GM23338 (cell line): ENCODE data around the gene APP. TPM values are rescaled to one million over a fixed set of nuclear protein-coding genes. Genes with fewer than 3 reads are reported as not detected.

Experiments used
- ATAC-seq: fragments of 200-7000 bp; cut with Tn5 transposase; 3 replicates; pipeline ENCODE4 v1.9.1; 2020
- DNase-seq: peaks from one replicate; pipeline ENCODE4 v3.0.0-alpha.2; 2015; ENCODE audit warnings: low spot score
- H2AFZ ChIP-seq: fragments of 200-600 bp; sonication (generic); 2 replicates; pipeline ENCODE4 v1.8.0; 2016; ENCODE audit warnings: antibody characterized with exemption, mild to moderate bottlenecking, moderate library complexity
- H3F3A ChIP-seq: fragments of 200-600 bp; sonication (generic); replicated peaks from 2 replicates; pipeline ENCODE4 v1.8.0; 2017; ENCODE audit warnings: antibody characterized with exemption, mixed run types, low read depth
- H3K27ac ChIP-seq: fragments of 200-600 bp; sonication (generic); 2 replicates; pipeline ENCODE4 v1.6.1; 2016; ENCODE audit warnings: low read depth
- H3K27me3 ChIP-seq: fragments of 200-600 bp; sonication (generic); 2 replicates; pipeline ENCODE4 v1.8.0; 2016; ENCODE audit warnings: mild to moderate bottlenecking, mixed run types, moderate library complexity; ENCODE audit not compliant: insufficient read depth
- H3K36me3 ChIP-seq: fragments of 200-600 bp; sonication (generic); 2 replicates; pipeline ENCODE4 v1.8.0; 2016; ENCODE audit warnings: mild to moderate bottlenecking; ENCODE audit not compliant: insufficient read depth
- H3K4me1 ChIP-seq: fragments of 200-600 bp; sonication (generic); 2 replicates; pipeline ENCODE4 v1.8.0; 2016; ENCODE audit warnings: mild to moderate bottlenecking, moderate library complexity; ENCODE audit not compliant: insufficient read depth
- H3K4me2 ChIP-seq: fragments of 200-600 bp; sonication (generic); 2 replicates; pipeline ENCODE4 v1.7.1; 2017; ENCODE audit warnings: mixed run types
- H3K4me3 ChIP-seq: fragments of 200-600 bp; sonication (generic); 2 replicates; pipeline ENCODE4 v1.6.1; 2016; ENCODE audit warnings: mixed run types
- H3K79me2 ChIP-seq: fragments of 200-600 bp; sonication (generic); replicated peaks from 2 replicates; pipeline ENCODE4 v1.8.0; 2017; ENCODE audit warnings: mild to moderate bottlenecking; ENCODE audit not compliant: insufficient read depth
- H3K9me2 ChIP-seq: fragments of 200-600 bp; sonication (generic); 2 replicates; pipeline ENCODE4 v1.8.0; 2017; ENCODE audit not compliant: insufficient read depth
- H4K20me1 ChIP-seq: fragments of 200-600 bp; sonication (generic); replicated peaks from 2 replicates; pipeline ENCODE4 v1.8.0; 2017; ENCODE audit warnings: mild to moderate bottlenecking; ENCODE audit not compliant: insufficient read depth
- H3K27ac Mint-ChIP-seq: 2 replicates; pipeline ENCODE4 v1.8.0; 2020; ENCODE audit warnings: inconsistent platforms, mild to moderate bottlenecking, moderate library complexity, mixed read lengths
- H3K27me3 Mint-ChIP-seq: 3 replicates; pipeline ENCODE4 v1.8.0; 2022; ENCODE audit warnings: low read depth, mild to moderate bottlenecking, moderate library complexity, mixed read lengths, inconsistent platforms; ENCODE audit not compliant: insufficient read depth, poor library complexity
- H3K36me3 Mint-ChIP-seq: 3 replicates; pipeline ENCODE4 v1.8.0; 2021; ENCODE audit warnings: low read depth, mild to moderate bottlenecking, inconsistent platforms, moderate library complexity, mixed read lengths
- H3K4me1 Mint-ChIP-seq: 3 replicates; pipeline ENCODE4 v1.8.0; 2020; ENCODE audit warnings: mild to moderate bottlenecking, inconsistent platforms, mixed read lengths
- H3K4me3 Mint-ChIP-seq: 3 replicates; pipeline ENCODE4 v1.8.0; 2021; ENCODE audit warnings: moderate library complexity, mild to moderate bottlenecking, inconsistent platforms, mixed read lengths
- H3K9me3 Mint-ChIP-seq: 3 replicates; pipeline ENCODE4 v1.8.0; 2020; ENCODE audit warnings: moderate library complexity, mild to moderate bottlenecking, inconsistent platforms, mixed read lengths
- CREB1 ChIP-seq: fragments of 250-450 bp; sonication (Bioruptor Pico); IDR thresholded peaks from 2 replicates; pipeline ENCODE4 v1.5.0; 2020; ENCODE audit warnings: low read depth, mild to moderate bottlenecking, moderate library complexity
- EZH2 ChIP-seq: fragments of 200-600 bp; sonication (generic); IDR thresholded peaks from one replicate; pipeline ENCODE4 v1.8.0; 2017; ENCODE audit warnings: antibody characterized with exemption, mild to moderate bottlenecking, low read depth; ENCODE audit not compliant: unreplicated experiment
- EZH2phosphoT487 ChIP-seq: fragments of 200-600 bp; sonication (generic); IDR thresholded peaks from one replicate; pipeline ENCODE4 v1.8.1; 2018; ENCODE audit warnings: antibody characterized with exemption; ENCODE audit not compliant: unreplicated experiment
- JUNB ChIP-seq: IDR thresholded peaks from one replicate; pipeline ENCODE4 v1.6.1; 2016; ENCODE audit warnings: antibody characterized with exemption; ENCODE audit not compliant: unreplicated experiment
- NANOG ChIP-seq: IDR thresholded peaks from 2 replicates; pipeline ENCODE4 v1.6.1; 2016; ENCODE audit warnings: antibody characterized with exemption, borderline replicate concordance
- POLR2AphosphoS5 ChIP-seq: IDR thresholded peaks from 2 replicates; pipeline ENCODE4 v1.6.1; 2016; ENCODE audit warnings: antibody characterized with exemption, low read depth
- STAT1 ChIP-seq: IDR thresholded peaks from one replicate; pipeline ENCODE4 v1.6.1; 2016; ENCODE audit warnings: antibody characterized with exemption; ENCODE audit not compliant: unreplicated experiment
- ZNF114 ChIP-seq: fragments of 250-450 bp; sonication (Bioruptor Pico); IDR thresholded peaks from 2 replicates; pipeline ENCODE4 v1.5.0; 2020; ENCODE audit warnings: mild to moderate bottlenecking, moderate library complexity
- ZNF331 ChIP-seq: fragments of 250-450 bp; sonication (Bioruptor Pico); IDR thresholded peaks from 2 replicates; pipeline ENCODE4 v1.5.0; 2020; ENCODE audit warnings: low read depth, mild to moderate bottlenecking, moderate library complexity
- polyA plus RNA-seq: library from polyadenylated mRNA; unstranded; fragments of >200 nt; fragmentation: Nextera tagmentation; extraction: Ambion mirVana; gene quantifications from 2 replicates; pipeline ENCODE4 v1.2.1, GENCODE V29; 2016
- total RNA-seq: library from RNA; depleted of rRNA; stranded (reverse); fragments of >200 nt; shearing (Covaris generic); gene quantifications from 2 replicates; pipeline ENCODE4 v1.2.3, GENCODE V29; 2014
- TF ChIP-seq, protein P1 (sequence below): IDR thresholded peaks from one replicate; pipeline ENCODE4 v1.6.1; 2018; ENCODE audit warnings: antibody characterized with exemption; ENCODE audit not compliant: unreplicated experiment
- TF ChIP-seq, protein P2 (sequence below): fragments of 250-450 bp; sonication (Bioruptor Pico); IDR thresholded peaks from 2 replicates; pipeline ENCODE4 v1.5.0; 2020; ENCODE audit warnings: mild to moderate bottlenecking, moderate library complexity
- TF ChIP-seq, protein P3 (sequence below): IDR thresholded peaks from 2 replicates; pipeline ENCODE4 v1.6.1; 2016; ENCODE audit warnings: antibody characterized with exemption
- TF ChIP-seq, protein P4 (sequence below), 2 experiments: fragments of 200-600 bp in 1 of 2; sonication (generic) in 1 of 2; conservative IDR thresholded peaks; 2 replicates each; pipeline versions ENCODE4 v1.5.1 to v1.6.1; 2016 to 2017; ENCODE audit warnings: antibody characterized with exemption in 2 of 2, low read depth in 2 of 2, mild to moderate bottlenecking in 2 of 2, moderate library complexity in 1 of 2

The APP gene
- total and polyA plus RNA-seq, 2 experiments from 2014 or later, result 69.4 to 444 TPM

DNA sequence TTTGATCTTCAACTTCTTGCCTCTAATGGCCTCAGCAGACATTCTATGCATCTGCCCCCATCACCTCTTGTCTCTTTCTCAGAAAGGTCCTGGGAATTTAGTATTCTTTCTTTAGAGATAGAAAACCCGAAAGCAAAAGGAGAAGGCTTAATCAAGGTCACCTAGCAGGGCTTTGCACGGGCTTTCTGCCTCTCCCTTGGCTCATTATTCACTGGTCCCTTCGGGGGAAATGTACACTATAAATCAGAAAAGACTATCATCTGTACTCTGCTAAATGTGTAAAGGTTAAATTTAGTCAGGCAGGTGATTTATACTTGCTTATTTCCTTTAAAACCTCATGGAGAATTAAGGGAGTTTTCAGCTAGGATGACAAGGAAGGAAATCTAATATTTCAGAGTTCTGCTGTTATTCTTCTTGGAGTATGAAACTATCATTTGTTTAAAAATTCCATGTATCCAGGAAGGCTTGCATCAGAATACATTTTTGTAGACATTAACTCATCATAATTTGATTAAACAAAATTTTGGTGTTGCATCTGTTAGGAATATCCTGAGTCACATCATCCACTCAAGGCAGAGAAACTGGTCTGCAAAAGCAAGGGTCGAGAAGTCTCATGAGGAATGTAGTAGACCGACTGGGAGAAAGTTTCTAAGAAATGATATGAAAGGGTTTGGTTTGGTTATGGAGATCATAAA, 311.2 kb downstream of the APP start:
- DNase-seq (no peak), ATAC-seq (no peak)
- Mint-ChIP-seq H3K4me1 (no peaks in the 10 kb centered on the region; the same call in 2 of the 3 replicates), H3K9me3 (no peaks in the 10 kb centered on the region), H3K27ac (no peak overlapping the region), H3K36me3 (no peaks in the 10 kb centered on the region), H3K4me3 (no peak overlapping the region), H3K27me3 (no peaks in the 10 kb centered on the region)
- Histone ChIP-seq H4K20me1 (no peaks in the 10 kb centered on the region), H3K4me1 (no peaks in the 10 kb centered on the region), H3K4me2 (no peak overlapping the region), H3K36me3 (no peaks in the 10 kb centered on the region), H3K27ac (no peak overlapping the region), H3F3A (no peaks in the 10 kb centered on the region), H2AFZ (no peak overlapping the region), H3K27me3 (no peaks in the 10 kb centered on the region), H3K4me3 (no peak overlapping the region), H3K79me2 (no peaks in the 10 kb centered on the region), H3K9me2 (no peaks in the 10 kb centered on the region)
- TF ChIP-seq, protein P1, sequence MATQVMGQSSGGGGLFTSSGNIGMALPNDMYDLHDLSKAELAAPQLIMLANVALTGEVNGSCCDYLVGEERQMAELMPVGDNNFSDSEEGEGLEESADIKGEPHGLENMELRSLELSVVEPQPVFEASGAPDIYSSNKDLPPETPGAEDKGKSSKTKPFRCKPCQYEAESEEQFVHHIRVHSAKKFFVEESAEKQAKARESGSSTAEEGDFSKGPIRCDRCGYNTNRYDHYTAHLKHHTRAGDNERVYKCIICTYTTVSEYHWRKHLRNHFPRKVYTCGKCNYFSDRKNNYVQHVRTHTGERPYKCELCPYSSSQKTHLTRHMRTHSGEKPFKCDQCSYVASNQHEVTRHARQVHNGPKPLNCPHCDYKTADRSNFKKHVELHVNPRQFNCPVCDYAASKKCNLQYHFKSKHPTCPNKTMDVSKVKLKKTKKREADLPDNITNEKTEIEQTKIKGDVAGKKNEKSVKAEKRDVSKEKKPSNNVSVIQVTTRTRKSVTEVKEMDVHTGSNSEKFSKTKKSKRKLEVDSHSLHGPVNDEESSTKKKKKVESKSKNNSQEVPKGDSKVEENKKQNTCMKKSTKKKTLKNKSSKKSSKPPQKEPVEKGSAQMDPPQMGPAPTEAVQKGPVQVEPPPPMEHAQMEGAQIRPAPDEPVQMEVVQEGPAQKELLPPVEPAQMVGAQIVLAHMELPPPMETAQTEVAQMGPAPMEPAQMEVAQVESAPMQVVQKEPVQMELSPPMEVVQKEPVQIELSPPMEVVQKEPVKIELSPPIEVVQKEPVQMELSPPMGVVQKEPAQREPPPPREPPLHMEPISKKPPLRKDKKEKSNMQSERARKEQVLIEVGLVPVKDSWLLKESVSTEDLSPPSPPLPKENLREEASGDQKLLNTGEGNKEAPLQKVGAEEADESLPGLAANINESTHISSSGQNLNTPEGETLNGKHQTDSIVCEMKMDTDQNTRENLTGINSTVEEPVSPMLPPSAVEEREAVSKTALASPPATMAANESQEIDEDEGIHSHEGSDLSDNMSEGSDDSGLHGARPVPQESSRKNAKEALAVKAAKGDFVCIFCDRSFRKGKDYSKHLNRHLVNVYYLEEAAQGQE, result no peak
- no peak for TF ChIP-seq CREB1 (CRISPR knock-in tag)
- no peak for TF ChIP-seq POLR2AphosphoS5
- no peak for TF ChIP-seq NANOG
- no peak for TF ChIP-seq JUNB
- no peak for TF ChIP-seq ZNF114 (CRISPR knock-in tag)
- TF ChIP-seq, protein P2, sequence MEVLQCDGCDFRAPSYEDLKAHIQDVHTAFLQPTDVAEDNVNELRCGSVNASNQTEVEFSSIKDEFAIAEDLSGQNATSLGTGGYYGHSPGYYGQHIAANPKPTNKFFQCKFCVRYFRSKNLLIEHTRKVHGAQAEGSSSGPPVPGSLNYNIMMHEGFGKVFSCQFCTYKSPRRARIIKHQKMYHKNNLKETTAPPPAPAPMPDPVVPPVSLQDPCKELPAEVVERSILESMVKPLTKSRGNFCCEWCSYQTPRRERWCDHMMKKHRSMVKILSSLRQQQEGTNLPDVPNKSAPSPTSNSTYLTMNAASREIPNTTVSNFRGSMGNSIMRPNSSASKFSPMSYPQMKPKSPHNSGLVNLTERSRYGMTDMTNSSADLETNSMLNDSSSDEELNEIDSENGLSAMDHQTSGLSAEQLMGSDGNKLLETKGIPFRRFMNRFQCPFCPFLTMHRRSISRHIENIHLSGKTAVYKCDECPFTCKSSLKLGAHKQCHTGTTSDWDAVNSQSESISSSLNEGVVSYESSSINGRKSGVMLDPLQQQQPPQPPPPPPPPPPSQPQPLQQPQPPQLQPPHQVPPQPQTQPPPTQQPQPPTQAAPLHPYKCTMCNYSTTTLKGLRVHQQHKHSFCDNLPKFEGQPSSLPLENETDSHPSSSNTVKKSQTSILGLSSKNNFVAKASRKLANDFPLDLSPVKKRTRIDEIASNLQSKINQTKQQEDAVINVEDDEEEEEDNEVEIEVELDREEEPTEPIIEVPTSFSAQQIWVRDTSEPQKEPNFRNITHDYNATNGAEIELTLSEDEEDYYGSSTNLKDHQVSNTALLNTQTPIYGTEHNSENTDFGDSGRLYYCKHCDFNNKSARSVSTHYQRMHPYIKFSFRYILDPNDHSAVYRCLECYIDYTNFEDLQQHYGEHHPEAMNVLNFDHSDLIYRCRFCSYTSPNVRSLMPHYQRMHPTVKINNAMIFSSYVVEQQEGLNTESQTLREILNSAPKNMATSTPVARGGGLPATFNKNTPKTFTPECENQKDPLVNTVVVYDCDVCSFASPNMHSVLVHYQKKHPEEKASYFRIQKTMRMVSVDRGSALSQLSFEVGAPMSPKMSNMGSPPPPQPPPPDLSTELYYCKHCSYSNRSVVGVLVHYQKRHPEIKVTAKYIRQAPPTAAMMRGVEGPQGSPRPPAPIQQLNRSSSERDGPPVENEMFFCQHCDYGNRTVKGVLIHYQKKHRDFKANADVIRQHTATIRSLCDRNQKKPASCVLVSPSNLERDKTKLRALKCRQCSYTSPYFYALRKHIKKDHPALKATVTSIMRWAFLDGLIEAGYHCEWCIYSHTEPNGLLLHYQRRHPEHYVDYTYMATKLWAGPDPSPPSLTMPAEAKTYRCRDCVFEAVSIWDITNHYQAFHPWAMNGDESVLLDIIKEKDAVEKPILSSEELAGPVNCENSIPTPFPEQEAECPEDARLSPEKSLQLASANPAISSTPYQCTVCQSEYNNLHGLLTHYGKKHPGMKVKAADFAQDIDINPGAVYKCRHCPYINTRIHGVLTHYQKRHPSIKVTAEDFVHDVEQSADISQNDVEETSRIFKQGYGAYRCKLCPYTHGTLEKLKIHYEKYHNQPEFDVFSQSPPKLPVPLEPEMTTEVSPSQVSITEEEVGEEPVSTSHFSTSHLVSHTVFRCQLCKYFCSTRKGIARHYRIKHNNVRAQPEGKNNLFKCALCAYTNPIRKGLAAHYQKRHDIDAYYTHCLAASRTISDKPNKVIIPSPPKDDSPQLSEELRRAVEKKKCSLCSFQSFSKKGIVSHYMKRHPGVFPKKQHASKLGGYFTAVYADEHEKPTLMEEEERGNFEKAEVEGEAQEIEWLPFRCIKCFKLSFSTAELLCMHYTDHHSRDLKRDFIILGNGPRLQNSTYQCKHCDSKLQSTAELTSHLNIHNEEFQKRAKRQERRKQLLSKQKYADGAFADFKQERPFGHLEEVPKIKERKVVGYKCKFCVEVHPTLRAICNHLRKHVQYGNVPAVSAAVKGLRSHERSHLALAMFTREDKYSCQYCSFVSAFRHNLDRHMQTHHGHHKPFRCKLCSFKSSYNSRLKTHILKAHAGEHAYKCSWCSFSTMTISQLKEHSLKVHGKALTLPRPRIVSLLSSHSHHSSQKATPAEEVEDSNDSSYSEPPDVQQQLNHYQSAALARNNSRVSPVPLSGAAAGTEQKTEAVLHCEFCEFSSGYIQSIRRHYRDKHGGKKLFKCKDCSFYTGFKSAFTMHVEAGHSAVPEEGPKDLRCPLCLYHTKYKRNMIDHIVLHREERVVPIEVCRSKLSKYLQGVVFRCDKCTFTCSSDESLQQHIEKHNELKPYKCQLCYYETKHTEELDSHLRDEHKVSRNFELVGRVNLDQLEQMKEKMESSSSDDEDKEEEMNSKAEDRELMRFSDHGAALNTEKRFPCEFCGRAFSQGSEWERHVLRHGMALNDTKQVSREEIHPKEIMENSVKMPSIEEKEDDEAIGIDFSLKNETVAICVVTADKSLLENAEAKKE, result no peak
- TF ChIP-seq, protein P3, sequence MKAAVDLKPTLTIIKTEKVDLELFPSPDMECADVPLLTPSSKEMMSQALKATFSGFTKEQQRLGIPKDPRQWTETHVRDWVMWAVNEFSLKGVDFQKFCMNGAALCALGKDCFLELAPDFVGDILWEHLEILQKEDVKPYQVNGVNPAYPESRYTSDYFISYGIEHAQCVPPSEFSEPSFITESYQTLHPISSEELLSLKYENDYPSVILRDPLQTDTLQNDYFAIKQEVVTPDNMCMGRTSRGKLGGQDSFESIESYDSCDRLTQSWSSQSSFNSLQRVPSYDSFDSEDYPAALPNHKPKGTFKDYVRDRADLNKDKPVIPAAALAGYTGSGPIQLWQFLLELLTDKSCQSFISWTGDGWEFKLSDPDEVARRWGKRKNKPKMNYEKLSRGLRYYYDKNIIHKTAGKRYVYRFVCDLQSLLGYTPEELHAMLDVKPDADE, result no peak
- no peak for TF ChIP-seq EZH2
- no peak for TF ChIP-seq STAT1
- no peak for TF ChIP-seq ZNF331 (CRISPR knock-in tag)
- TF ChIP-seq, protein P4, sequence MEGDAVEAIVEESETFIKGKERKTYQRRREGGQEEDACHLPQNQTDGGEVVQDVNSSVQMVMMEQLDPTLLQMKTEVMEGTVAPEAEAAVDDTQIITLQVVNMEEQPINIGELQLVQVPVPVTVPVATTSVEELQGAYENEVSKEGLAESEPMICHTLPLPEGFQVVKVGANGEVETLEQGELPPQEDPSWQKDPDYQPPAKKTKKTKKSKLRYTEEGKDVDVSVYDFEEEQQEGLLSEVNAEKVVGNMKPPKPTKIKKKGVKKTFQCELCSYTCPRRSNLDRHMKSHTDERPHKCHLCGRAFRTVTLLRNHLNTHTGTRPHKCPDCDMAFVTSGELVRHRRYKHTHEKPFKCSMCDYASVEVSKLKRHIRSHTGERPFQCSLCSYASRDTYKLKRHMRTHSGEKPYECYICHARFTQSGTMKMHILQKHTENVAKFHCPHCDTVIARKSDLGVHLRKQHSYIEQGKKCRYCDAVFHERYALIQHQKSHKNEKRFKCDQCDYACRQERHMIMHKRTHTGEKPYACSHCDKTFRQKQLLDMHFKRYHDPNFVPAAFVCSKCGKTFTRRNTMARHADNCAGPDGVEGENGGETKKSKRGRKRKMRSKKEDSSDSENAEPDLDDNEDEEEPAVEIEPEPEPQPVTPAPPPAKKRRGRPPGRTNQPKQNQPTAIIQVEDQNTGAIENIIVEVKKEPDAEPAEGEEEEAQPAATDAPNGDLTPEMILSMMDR (conservative IDR thresholded peaks at IDR 0.05; ENCODE audit: low read depth in 2 of 2), result no peak
- no peak for TF ChIP-seq EZH2phosphoT487
